Fibroblast of mammary gland (primary cell): Measurements from ENCODE around the gene USH1C.
A peak's percentile ranks its signal among the peaks of the same experiment; 100 is the strongest.

Experiments
- DNase-seq: peaks from one replicate; pipeline ENCODE4 v3.0.0-alpha.2; 2010; ENCODE audit warnings: low read depth
- H3K4me3 ChIP-seq: 2 replicates; pipeline ENCODE4 v1.5.1; 2011; ENCODE audit warnings: low read depth, mild to moderate bottlenecking, low read length, moderate library complexity; ENCODE audit not compliant: control insufficient read depth
- CTCF ChIP-seq: conservative IDR thresholded peaks from 2 replicates; pipeline ENCODE4 v1.5.1; 2011; ENCODE audit warnings: low read depth, low read length, inconsistent platforms; ENCODE audit not compliant: control insufficient read depth, insufficient read depth

Gene USH1C

DNA sequence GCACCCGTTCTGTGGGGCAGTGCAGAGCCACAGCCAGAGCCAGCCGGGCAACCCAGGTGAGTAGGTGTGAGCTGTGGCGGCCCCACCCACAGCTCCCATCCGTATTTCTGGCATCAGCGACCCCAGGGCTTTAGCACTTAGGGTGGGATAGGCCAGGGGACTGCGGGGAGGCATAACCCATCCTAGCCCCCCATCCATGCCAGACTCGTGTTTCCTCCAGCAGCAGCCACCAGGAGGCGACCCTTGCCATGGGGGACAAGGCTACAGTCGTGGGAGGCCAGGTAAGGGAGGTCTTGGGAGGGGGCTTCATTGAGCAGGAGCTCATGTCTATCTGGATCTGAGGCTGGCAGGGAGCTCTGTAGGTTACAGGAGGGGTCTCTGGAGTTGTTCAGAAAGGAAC, 3.7 kb upstream of the USH1C start:
- no peak for DNase-seq

GRCh38 chr11:17547051-17547577, 2.9 kb upstream of the USH1C start, which contains the start of gene OTOG:
TSS of gene OTOG (plus strand) at chr11:17547259. CDS start at chr11:17547373, 114 bp downstream.
- TF ChIP-seq CTCF, result no peak
- DNase-seq, result peak; percentile 12
- H3K4me3 ChIP-seq, result no peak within 1 kb of the TSS

More for the DNA sequence above, 3.7 kb upstream of the USH1C start:
- no peak overlapping the region for H3K4me3 ChIP-seq
- no peak for TF ChIP-seq CTCF

DNA sequence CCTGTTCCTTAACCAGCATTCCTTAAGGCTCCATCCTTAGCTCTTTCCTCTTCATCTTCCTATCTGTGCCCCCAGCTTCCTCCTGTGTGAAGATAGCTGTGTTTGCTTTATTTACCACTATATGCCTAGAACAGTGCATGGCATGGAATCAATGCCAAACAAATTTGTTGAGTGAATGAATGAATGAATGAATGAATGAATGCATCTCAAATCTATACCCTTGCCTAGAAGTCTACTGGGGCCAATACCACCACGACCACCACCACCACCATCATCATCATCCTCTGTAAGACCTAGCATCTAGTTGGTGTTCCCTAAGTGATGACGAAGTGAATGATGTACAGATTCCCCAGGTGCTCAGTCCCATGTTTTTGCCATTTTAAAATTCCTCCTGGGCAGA, 2.0 kb upstream of the USH1C start:
- no peak overlapping the region for H3K4me3 ChIP-seq
- TF ChIP-seq CTCF, result no peak
- DNase-seq, result no peak

DNA sequence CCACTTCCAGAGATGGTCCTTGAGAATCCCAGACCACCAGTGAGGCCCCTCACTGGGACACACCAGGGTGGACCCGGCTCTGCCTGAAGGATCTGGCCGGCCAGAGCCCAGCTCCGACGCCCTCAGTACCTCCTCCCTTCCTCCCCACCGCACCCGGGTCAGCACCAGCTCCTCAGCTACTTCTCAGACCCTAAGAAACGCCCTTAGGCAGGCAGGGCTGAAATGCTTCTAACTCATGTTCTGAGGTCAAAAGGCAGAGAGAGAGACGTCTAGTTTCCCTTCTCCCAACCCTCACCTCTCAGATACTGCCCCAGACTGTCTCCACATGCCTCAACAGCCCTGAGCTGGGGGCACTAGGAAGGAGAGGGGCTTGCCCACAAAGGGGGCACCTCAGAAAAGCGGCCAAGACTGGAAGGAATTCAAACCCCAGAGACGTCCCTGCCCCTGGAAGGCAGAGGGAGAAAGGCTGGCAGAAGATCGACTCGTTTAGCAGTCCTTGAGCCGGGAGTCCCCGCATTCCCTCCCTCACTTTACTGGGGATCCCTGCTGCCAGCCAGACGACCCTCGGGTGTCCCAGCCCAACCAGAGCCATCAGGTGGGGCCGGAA, 539 bp downstream of the USH1C start:
- DNase-seq, result no peak
- H3K4me3 ChIP-seq, result no peak overlapping the region
- TF ChIP-seq CTCF, result no peak

DNA sequence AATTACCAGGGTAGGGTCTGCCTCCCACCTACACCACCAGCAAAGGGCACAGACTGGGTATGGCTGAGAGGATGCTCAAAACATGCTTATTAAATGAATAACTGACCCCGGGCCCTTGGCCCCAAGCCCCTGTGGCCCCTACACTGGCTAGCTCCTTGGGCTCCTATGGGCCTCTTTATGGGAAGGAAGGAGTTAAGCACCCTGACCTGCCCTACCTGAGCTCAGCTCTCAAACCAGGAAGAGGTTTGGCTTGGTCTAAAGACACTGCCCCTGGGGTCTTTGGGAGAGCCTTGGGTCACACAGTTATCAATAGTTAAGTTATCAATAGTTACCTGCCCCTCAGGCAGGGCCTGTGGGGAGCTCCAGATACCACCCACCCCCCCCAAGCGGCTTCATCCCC, 1.2 kb downstream of the USH1C start:
- no peak overlapping the region for H3K4me3 ChIP-seq
- DNase-seq, result no peak
- no peak for TF ChIP-seq CTCF

DNA sequence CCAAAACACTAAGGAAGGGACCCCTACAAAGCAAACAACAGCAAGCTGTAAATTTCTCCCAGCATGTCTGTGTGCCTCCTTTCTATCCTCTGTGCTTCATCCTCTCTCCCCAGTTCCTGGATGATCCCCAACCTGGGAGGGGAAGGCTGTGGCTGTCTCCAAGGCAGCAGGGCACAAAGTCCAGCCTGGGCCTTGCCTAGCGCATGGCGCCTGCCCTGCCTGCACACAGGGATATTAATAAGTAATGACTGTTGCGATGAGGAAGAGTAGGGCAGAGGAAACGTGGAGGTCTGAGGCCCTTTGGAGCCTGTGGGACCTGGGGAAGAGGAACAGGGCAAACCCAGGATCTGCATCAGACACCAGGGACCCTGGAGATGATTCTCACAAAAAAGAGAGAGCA, 2.0 kb downstream of the USH1C start:
- TF ChIP-seq CTCF, result no peak
- DNase-seq, result no peak
- H3K4me3 ChIP-seq, result no peak overlapping the region
